ENCODE measurements around the gene PRKX.
A peak's percentile ranks its signal among the peaks of the same experiment; 100 is the strongest.
"Not testable (repeated sequence)": the region's sequence is repeated elsewhere in the genome, so short reads cannot be mapped to it uniquely, and the experiment has no call there.

PRKX gene

GRCh38 chrX:3712051-3712869 is 1.2 kb downstream of the PRKX start:
- DNase-seq (ENCODE audit: insufficient read length, low spot score), result no peak
- no peak for FAIRE-seq

- DNase-seq (ENCODE audit: insufficient read length, low spot score), result no peak
Measured at GRCh38 chrX:3711331-3711917, 2.0 kb downstream of the PRKX start.

DNA sequence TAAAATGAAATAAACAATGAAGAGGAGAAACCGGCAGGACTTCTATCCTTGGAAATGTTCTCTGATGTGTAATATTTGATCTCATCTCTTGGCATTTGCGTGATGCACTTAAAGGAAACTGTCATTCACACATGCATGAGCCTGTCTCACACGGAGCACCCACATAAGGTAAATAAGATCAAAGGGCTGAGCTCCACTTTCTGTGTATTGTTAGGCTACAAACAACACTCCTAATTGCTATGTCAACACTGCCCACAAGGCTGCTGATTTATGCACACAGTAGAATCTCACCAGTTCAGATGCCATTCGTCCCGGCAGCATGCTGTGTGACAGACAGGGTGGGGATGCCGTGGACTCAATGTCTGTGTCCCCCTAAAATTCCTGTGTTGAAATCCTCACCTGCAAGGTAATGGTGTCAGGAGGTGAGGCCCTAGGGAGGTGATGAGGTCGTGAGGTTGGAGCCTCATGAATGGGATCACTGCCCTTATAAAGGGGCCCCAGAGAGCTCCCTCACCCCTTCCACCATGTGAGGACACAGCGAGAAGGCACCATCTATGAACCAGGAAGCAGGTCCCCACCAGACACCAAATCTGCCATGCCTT is 5.7 kb downstream of the PRKX start:
- peak; percentile 76 for FAIRE-seq
- not testable (repeated sequence) for DNase-seq (ENCODE audit: insufficient read length, low spot score)

More at GRCh38 chrX:3711331-3711917, 2.0 kb downstream of the PRKX start:
- FAIRE-seq, result no peak

GRCh38 chrX:3706481-3706880 is 7.0 kb downstream of the PRKX start:
- DNase-seq (ENCODE audit: insufficient read length, low spot score), result no peak
- FAIRE-seq, result no peak

- not testable (repeated sequence) for FAIRE-seq; DNase-seq (ENCODE audit: insufficient read length, low spot score)
Measured at GRCh38 chrX:3703251-3703650, 10.2 kb downstream of the PRKX start.

DNA sequence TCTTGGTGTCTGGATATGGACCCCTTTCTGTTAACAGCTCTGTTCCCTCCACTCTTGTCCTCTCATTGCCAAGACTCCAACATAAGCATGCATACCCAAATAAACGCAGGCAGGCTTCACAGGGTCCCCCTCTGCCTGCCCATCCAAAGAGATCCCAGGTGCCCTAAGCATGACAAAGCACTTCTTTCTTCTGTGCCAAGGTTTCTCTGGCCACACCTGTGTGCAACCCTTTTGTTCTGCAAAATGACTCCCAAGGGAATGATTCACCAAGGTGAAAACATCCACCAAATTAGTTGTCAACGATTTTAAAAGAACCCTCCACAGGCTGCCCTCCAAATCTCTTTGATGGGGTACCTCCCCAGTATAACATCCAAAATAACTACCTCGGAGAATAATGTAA is 11.4 kb downstream of the PRKX start:
- peak; percentile 92 for FAIRE-seq
- DNase-seq (ENCODE audit: insufficient read length, low spot score), result not testable (repeated sequence)

DNA sequence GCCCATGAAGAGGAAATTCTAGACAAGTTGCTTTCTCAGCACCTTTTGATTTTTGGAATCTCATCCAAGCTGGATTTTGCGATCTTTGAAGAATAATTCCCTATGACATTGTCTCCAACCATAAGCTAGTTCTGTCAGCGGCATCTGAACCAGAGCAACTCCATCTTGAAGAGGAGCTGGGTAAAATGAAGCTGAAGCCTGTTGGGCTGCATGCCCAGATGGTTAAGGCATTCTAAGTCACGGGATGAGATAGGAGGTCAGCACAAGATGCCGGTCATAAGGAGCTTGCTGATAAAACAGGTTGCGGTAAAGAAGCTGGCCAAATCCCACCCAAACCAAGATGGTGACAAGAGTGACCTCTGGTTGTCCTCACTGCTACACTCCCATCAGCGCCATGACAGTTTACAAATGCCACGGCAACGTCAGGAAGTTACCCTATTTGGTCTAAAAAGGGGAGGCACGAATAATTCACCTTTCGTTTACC is 12.0 kb downstream of the PRKX start:
- not testable (repeated sequence) for FAIRE-seq; DNase-seq (ENCODE audit: insufficient read length, low spot score)

GRCh38 chrX:3699821-3700381 is 13.5 kb downstream of the PRKX start:
- no peak for FAIRE-seq

DNA sequence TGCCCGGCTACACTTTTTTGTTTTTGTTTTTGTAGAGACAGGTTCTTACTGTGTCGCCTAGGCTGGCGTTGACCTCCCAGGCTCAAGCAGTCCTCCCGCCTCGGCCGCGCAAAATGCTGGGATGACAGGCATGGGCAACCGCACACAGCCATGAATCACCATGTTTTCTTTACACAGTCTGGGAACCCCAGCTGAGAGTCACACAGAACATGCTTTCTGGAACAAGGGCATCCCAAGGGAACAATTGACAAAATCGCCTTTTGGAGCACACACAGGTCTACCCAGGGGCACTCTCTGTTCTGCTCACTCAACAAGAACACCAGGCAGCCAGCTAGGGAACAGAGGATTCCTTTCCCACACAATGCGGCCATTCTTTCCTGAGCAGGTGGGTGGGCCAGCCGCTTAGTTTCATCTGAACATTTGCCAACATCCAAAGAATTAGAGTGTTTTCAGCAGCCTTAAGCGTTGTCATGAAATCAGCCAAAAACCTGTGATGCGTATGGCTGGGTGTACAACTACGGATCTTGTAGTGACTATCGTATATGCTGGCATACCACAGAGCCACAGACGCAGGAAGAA is 15.7 kb downstream of the PRKX start:
- DNase-seq (ENCODE audit: insufficient read length, low spot score) (no peak), FAIRE-seq (no peak)

More at GRCh38 chrX:3699821-3700381, 13.5 kb downstream of the PRKX start:
- DNase-seq (ENCODE audit: insufficient read length, low spot score), result no peak

DNA sequence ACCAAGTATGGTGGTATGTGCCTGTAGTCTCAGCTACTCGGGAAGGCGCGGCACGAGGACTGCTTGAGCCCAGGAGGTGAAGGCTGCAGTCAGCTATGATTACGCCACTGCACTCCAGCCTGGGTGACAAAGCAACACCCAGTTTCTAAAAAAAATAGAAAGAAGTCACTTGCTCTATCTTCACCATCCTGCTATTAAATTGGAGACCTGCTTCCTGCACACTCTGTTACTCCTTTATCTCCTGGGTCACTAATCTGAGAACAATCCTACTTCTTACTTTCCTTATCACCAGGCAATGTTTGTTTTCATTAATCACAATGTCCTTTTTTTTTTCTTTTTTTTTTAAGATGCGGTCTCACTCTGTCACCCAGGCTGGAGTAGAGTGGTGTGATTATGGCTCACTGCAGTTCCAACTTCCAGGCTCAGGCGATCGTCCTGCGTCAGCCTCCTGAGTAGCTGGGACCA is 16.2 kb downstream of the PRKX start:
- FAIRE-seq (no peak), DNase-seq (ENCODE audit: insufficient read length, low spot score) (no peak)

DNA sequence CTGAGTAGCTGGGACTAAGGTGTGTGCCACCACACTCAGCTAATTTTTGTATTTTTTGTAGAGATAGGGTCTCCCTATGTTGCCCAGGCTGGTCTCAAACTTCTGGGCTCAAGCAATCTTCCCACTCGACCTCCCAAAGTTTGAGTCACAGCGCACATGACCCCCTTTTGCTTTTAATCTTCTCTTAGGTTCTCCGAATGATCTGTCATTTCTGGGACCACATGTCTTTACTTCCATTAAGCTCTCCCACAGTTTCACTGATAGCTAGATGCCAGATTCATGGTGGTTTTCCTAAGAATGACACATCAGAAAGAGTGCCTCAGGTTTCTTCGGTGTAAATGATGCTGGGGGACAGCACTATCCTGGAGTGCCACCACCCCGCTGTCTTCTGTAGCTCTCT is 17.9 kb downstream of the PRKX start:
- FAIRE-seq (no peak), DNase-seq (ENCODE audit: insufficient read length, low spot score) (no peak)

- FAIRE-seq (no peak), DNase-seq (ENCODE audit: insufficient read length, low spot score) (no peak)
Measured at GRCh38 chrX:3690140-3690539, 23.3 kb downstream of the PRKX start.

DNA sequence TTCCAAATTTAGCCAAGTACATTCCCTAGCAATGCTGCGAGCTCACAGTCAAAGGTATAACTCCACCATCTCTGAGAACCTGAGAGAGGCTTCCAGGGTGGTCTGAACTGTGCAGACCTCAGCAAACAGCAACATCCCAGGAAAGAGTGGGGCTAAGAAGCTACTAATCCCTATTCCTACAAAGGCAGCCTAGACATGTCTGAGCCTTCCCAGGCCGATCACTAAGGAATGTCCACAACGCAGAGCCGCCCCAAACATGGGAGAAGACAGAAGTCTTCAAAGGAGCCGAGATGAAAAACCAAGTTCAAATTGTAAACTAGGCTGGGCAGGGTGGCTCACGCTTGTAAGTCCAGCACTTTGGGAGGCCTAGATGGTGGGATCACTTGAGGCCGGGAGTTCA is 30.2 kb downstream of the PRKX start:
- not testable (repeated sequence) for FAIRE-seq; DNase-seq (ENCODE audit: insufficient read length, low spot score)

DNA sequence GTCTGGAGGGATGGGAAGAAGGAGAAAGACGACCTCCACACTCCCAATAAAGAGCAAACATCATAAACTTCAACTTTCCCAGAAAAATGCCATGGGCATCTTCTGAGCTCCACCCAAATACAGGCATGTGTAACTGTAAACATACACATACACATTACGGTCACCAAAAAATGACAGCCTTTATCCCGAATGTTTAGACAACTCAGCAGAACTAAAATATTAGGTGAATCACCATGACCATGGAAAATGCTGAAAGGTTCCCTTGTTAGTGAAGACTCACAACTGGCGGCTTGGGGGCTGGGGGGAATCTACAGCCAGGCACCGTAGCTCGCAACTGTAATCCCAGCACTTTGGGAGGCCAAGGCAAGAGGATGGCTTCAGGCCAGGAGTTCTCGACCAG is 33.0 kb downstream of the PRKX start:
- DNase-seq (ENCODE audit: insufficient read length, low spot score), result no peak
- FAIRE-seq, result no peak

- no peak for DNase-seq (ENCODE audit: insufficient read length, low spot score)
- no peak for FAIRE-seq
Measured at GRCh38 chrX:3679669-3680068, 33.8 kb downstream of the PRKX start.

GRCh38 chrX:3678328-3678727 is 35.1 kb downstream of the PRKX start:
- FAIRE-seq (no peak), DNase-seq (ENCODE audit: insufficient read length, low spot score) (no peak)

GRCh38 chrX:3674881-3675280 is 38.6 kb downstream of the PRKX start:
- FAIRE-seq (no peak), DNase-seq (ENCODE audit: insufficient read length, low spot score) (no peak)

DNA sequence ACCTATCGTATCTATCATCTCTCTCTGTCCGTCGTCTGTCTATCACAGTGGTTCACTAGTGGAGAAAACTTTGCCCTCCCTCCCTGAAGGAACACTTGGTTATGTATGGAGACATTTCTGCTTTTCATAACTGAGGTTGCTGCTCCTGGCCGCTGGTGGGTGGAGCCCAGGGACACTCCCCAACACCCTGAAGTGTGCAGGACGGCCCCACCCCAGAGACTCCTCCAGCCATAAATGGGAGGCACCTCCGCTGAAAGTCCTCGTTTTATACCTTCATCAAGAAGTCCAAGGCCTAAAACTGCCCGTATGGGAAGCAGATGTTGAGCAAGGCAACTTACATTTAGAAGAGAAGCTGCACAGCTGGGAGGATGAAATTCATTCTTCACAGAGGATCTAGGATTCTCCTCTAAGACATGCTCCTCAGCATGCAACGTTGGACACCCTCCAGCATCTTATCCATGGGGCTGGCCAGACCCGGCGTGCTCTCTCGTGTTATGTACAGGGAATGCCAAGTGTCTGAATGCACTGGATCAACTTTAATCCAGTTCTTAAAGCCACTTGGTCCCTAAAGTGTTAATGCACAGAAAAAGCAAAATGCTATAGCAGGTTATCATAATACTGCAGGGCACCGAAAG is 43.5 kb downstream of the PRKX start:
- DNase-seq (ENCODE audit: insufficient read length, low spot score) (no peak), FAIRE-seq (no peak)

DNA sequence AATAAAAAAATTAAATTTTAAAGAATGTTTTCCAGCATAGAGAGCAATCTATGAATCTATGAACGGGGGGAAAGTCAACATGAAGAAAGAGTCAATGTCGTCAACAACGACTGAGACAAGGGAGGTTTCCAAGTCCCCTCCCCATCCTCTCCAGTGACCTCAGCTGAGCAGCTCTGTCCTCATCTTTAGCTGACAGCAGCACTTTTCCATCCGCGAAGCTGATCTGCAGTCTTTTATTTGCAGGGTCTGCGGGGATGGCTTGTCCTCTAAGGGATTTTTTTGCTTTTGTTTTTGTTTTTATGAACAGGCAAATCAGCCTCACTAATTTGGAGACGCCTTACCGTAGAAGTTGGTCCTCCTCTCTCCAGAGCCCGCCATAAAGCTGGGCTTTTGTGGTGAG is 46.5 kb downstream of the PRKX start:
- DNase-seq (ENCODE audit: insufficient read length, low spot score), result no peak
- FAIRE-seq, result no peak

GRCh38 chrX:3664921-3665320 is 48.5 kb downstream of the PRKX start:
- FAIRE-seq, result no peak
- DNase-seq (ENCODE audit: insufficient read length, low spot score), result no peak
